ENCODE measurements around the gene ATXN7L3. TPM values are rescaled to one million over a fixed set of nuclear protein-coding genes. Genes with fewer than 3 reads are reported as not detected.
A peak's percentile ranks its signal among the peaks of the same experiment; 100 is the strongest.

Gene ATXN7L3
- total and polyA plus RNA-seq, 10 of the 15 experiments (the other 5 are each of a cell fraction or from before 2014, with no cell fraction given) = 0.71 to 78.7 (median 32.7) TPM

DNA sequence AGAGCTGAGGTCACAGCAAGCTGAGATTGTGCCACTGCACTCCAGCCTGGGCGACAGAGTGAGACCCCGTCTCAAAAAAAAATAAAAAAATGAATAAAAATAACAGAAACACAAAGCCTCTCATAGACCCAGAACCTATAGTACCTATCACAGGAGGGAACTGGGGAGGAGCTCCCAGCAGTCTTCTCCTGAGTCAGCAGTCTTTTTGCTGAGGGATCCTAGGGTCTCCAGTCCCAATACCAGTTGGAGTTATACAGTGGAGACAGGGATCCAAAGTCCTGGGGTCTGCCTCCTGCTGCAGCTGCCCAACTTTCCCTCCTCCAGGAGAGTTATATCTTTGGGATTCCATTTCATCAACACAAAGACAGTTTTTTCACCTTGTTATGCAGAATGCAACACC lies 16.7 kb downstream of the ATXN7L3 start (continued):
- no peak for TF ChIP-seq SP1 (IDR thresholded peaks at IDR 0.05; ENCODE audit: low read depth, low read length)
- no peak for TF ChIP-seq ZBED1 (IDR thresholded peaks at IDR 0.05; ENCODE audit: borderline replicate concordance)
- TF ChIP-seq SREBF2 (IDR thresholded peaks at IDR 0.05; ENCODE audit: low read length) = no peak
- no peak for TF ChIP-seq CHD1 (IDR thresholded peaks at IDR 0.05; ENCODE audit: low read depth, low read length)
- TF ChIP-seq ESRRA (IDR thresholded peaks at IDR 0.05; ENCODE audit: low read length) = no peak
- no peak for TF ChIP-seq LARP7 (IDR thresholded peaks at IDR 0.05)
- TF ChIP-seq SUPT20H (IDR thresholded peaks at IDR 0.05; ENCODE audit: borderline replicate concordance, control insufficient read depth, low read depth, low read length) = no peak
- TF ChIP-seq EZH2 (IDR thresholded peaks at IDR 0.05; ENCODE audit: borderline replicate concordance, control insufficient read depth, low read depth, low read length) = no peak
- no peak for TF ChIP-seq HDGF (IDR thresholded peaks at IDR 0.05)
- no peak for TF ChIP-seq CHD4 (IDR thresholded peaks at IDR 0.05)

DNA sequence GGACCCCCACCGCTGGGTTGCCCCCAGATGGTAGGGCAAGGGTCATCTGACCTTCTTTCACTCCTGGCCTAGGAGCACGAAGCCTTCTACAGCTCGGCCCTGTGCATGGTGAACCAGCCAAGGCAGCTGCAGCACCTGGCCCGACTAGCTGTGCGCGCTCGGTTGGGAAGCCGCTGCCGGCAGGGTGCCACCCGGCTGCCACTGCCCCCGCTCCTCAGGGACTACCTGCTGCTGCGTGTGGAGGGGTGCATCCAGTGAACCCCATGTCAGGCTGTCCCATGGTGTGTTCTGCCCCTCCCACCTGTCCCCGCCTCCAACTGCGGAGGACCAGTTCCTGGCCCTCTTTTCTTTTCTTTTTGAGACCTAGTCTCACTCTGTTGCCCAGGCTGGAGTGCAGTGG lies 21.6 kb downstream of the ATXN7L3 start:
- Histone ChIP-seq H4K20me1 (ENCODE audit: control insufficient read depth, insufficient read depth) (no peaks in the 10 kb centered on the region), H2AFZ (ENCODE audit: control insufficient read depth, low read depth, low read length) (no peak overlapping the region), H3K9me3 (replicated peaks; ENCODE audit: control insufficient read depth, insufficient read depth, low read length) (no peaks in the 10 kb centered on the region), H3K9ac (ENCODE audit: control insufficient read depth, insufficient read depth, low read length) (no peak overlapping the region), H3K79me2 (ENCODE audit: control insufficient read depth, insufficient read depth, low read length) (peaks cover 1% of the 10 kb centered on the region; the same call in 1 of the 2 replicates), H3K4me2 (ENCODE audit: control insufficient read depth, insufficient read depth) (no peak overlapping the region), H3K4me1 (ENCODE audit: control insufficient read depth, insufficient read depth, low read length) (no peaks in the 10 kb centered on the region), H3K36me3 (ENCODE audit: control insufficient read depth in 2 of 2, insufficient read depth in 2 of 2, low read length in 1 of 2) (peaks cover 4 to 7% of the 10 kb centered on the region in 2 experiments), H3K27ac (ENCODE audit: control insufficient read depth, insufficient read depth) (no peak overlapping the region), H3K4me3 (no peak overlapping the region), H3K27me3 (replicated peaks in 1 of 2; ENCODE audit: control insufficient read depth in 2 of 2, insufficient read depth in 2 of 2, low read length in 1 of 2) (no peaks in the 10 kb centered on the region)
- ChIA-PET POLR2A (no interaction called here), RAD21 (ENCODE audit: unreplicated experiment) (no interaction called here), CTCF (no interaction called here), SMC1A (ENCODE audit: uncharacterized antibody, unreplicated experiment) (no interaction called here)
- ATAC-seq (no peak; the same call in 2 of the 3 replicates), DNase-seq (ENCODE audit: low read depth, low spot score) (no peak), FAIRE-seq (no peak)
- 93% methylated on average over 14 of the region's 14 CpGs for WGBS (ENCODE audit: insufficient coverage, insufficient replicate concordance, low lambda C conversion rate, missing lambda C conversion rate)
- no TSS peak for BruUV-seq (replicated peaks)
- peak; percentile 17; the same call in 1 of the 2 replicates for TF ChIP-seq POLR2A (IDR thresholded peaks at IDR 0.05; ENCODE audit: low read depth, low read length)
- TF ChIP-seq, protein P1, sequence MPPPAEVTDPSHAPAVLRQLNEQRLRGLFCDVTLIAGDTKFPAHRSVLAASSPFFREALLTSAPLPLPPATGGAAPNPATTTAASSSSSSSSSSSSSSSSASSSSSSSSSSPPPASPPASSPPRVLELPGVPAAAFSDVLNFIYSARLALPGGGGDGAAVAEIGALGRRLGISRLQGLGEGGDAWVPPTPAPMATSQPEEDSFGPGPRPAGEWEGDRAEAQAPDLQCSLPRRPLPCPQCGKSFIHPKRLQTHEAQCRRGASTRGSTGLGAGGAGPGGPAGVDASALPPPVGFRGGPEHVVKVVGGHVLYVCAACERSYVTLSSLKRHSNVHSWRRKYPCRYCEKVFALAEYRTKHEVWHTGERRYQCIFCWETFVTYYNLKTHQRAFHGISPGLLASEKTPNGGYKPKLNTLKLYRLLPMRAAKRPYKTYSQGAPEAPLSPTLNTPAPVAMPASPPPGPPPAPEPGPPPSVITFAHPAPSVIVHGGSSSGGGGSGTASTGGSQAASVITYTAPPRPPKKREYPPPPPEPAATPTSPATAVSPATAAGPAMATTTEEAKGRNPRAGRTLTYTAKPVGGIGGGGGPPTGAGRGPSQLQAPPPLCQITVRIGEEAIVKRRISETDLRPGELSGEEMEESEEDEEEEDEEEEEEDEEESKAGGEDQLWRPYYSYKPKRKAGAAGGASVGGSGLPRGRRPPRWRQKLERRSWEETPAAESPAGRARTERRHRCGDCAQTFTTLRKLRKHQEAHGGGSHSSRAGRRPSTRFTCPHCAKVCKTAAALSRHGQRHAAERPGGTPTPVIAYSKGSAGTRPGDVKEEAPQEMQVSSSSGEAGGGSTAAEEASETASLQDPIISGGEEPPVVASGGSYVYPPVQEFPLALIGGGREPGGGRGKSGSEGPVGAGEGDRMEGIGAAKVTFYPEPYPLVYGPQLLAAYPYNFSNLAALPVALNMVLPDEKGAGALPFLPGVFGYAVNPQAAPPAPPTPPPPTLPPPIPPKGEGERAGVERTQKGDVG (CRISPR knock-in tag; IDR thresholded peaks at IDR 0.05) = no peak
- intact Hi-C loops (cut with micrococcal nuclease; ENCODE audit: unreplicated experiment) (no loop called here), in situ Hi-C loops (cut with MboI) (no loop called here)
